ENCODE results near the gene CPEB3.

DNA sequence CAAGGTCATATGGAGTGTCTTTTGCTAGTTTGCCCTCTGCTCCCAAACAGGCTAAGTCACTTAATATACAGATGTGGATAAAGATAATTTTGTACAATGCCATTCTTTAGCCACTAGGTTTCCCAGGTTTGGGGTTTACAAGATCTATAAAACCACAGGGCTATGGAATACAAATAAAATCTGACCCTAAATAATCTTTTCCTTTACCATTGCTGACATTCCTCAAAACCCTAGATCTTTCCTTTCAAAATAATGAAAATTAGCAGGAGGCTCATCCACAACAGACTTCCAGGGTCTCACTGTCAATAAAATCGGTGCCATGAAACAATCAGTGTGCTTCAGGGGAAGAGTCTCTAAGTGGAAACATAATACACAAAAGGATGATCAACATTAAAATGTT, 148.4 kb downstream of the CPEB3 start:
- TF ChIP-seq POLR2A (IDR thresholded peaks at IDR 0.05) = no peak
- TF ChIP-seq, protein P1, sequence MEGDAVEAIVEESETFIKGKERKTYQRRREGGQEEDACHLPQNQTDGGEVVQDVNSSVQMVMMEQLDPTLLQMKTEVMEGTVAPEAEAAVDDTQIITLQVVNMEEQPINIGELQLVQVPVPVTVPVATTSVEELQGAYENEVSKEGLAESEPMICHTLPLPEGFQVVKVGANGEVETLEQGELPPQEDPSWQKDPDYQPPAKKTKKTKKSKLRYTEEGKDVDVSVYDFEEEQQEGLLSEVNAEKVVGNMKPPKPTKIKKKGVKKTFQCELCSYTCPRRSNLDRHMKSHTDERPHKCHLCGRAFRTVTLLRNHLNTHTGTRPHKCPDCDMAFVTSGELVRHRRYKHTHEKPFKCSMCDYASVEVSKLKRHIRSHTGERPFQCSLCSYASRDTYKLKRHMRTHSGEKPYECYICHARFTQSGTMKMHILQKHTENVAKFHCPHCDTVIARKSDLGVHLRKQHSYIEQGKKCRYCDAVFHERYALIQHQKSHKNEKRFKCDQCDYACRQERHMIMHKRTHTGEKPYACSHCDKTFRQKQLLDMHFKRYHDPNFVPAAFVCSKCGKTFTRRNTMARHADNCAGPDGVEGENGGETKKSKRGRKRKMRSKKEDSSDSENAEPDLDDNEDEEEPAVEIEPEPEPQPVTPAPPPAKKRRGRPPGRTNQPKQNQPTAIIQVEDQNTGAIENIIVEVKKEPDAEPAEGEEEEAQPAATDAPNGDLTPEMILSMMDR (IDR thresholded peaks at IDR 0.05) = no peak

Measured in thyroid gland (tissue), 4 donors.